ENCODE data around the gene NUP58. TPM values are rescaled to one million over a fixed set of nuclear protein-coding genes. Genes with fewer than 3 reads are reported as not detected.

NUP58 gene
- total RNA-seq, 1 experiment from 2014 or later = 101 TPM

DNA sequence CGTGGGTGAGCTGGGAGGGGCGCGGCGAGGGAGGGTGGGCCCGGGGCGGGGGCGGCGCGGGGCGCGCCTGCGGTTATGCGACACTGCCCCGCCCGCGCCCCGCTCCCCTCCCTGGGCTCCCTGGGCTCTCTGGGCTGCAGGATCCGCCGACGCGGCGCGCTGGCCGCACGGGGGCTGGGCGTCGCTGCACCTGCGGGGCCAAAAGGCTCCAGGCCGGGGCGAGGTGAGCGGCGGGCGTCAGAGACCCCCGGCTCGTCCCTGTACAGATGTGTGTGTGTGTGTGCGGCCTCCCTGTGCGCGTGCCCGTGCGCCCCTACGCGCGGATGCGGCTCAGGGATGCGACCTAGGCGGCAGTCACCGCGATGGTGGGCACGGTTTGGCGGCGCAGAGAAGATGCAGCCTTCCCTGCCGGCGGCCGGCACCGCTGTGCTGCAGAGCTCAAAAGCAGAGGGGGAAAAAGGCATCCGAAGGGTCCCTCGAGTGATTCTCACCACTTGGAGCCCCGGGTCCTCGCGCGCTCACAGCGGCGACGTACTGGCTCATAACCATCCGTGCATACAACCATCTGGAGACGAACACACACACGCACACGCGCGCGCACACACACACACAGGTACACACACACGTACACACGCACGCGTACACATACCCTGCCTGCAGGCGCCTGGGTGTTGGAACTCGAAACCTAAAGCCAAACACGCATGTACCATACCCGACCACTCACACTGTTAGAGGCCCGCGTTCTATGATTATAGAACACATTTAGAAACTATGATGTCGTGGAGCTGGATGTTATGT, 71.1 kb downstream of the NUP58 start:
- Histone ChIP-seq H3K36me3 (ENCODE audit: control insufficient read depth in 1 of 2, insufficient read depth in 2 of 2, low read length in 2 of 2) (no peaks in the 10 kb centered on the region), H3K27me3 (ENCODE audit: insufficient read depth, low read length) (0 out of 2 replicates have a peak, but pooled peaks cover 4% of the 10 kb centered on the region), H3K9me3 (ENCODE audit: control insufficient read depth in 1 of 2, insufficient read depth in 1 of 2, low read depth in 1 of 2, low read length in 2 of 2) (no peaks in the 10 kb centered on the region), H3K4me3 (replicated peaks in 1 of 2; ENCODE audit: low read depth in 1 of 2, low read length in 2 of 2) (no peak overlapping the region), H4K20me1 (ENCODE audit: insufficient read depth) (no peaks in the 10 kb centered on the region), H3K4me1 (ENCODE audit: control insufficient read depth in 1 of 2, insufficient read depth in 2 of 2, low read length in 2 of 2) (no peaks in the 10 kb centered on the region), H3K79me2 (ENCODE audit: insufficient read depth, low read length) (no peaks in the 10 kb centered on the region), H3K4me2 (ENCODE audit: low read length) (no peak overlapping the region), H3K9ac (ENCODE audit: low read length) (no peak overlapping the region), H3K27ac (ENCODE audit: low read depth, low read length) (no peak overlapping the region), H2AFZ (ENCODE audit: low read depth, low read length, poor library complexity, severe bottlenecking) (no peak overlapping the region), H3K9me2 (ENCODE audit: insufficient read depth) (no peaks in the 10 kb centered on the region)
- ChIA-PET POLR2A (no interaction called here), RAD21 (ENCODE audit: low non-redundant PET in 1 of 2, low total read pairs in 2 of 2, uncharacterized antibody in 2 of 2, unreplicated experiment in 2 of 2) (no interaction called here), CTCF (no interaction called here)
- no peak for TF ChIP-seq POLR2A (IDR thresholded peaks at IDR 0.05; ENCODE audit: borderline replicate concordance, extremely low read depth, insufficient read depth, insufficient read length)
- no peak for TF ChIP-seq JUND (IDR thresholded peaks at IDR 0.05)
- no peak for TF ChIP-seq TCF7L2 (IDR thresholded peaks at IDR 0.05; ENCODE audit: borderline replicate concordance, extremely low read depth, insufficient read depth, insufficient read length)
- TF ChIP-seq FOSL1 (IDR thresholded peaks at IDR 0.05; ENCODE audit: low read depth) = no peak
- no peak for TF ChIP-seq SP1 (IDR thresholded peaks at IDR 0.05; ENCODE audit: low read depth)
- no peak for TF ChIP-seq ZFX (IDR thresholded peaks at IDR 0.05)
- no peak for TF ChIP-seq YY1 (IDR thresholded peaks at IDR 0.05; ENCODE audit: extremely low read depth, insufficient replicate concordance, low read depth, low read length)
- TF ChIP-seq, protein P1, sequence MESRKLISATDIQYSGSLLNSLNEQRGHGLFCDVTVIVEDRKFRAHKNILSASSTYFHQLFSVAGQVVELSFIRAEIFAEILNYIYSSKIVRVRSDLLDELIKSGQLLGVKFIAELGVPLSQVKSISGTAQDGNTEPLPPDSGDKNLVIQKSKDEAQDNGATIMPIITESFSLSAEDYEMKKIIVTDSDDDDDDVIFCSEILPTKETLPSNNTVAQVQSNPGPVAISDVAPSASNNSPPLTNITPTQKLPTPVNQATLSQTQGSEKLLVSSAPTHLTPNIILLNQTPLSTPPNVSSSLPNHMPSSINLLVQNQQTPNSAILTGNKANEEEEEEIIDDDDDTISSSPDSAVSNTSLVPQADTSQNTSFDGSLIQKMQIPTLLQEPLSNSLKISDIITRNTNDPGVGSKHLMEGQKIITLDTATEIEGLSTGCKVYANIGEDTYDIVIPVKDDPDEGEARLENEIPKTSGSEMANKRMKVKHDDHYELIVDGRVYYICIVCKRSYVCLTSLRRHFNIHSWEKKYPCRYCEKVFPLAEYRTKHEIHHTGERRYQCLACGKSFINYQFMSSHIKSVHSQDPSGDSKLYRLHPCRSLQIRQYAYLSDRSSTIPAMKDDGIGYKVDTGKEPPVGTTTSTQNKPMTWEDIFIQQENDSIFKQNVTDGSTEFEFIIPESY (IDR thresholded peaks at IDR 0.05; ENCODE audit: extremely low read depth, insufficient replicate concordance, low read length) = no peak
- TF ChIP-seq, protein P2, sequence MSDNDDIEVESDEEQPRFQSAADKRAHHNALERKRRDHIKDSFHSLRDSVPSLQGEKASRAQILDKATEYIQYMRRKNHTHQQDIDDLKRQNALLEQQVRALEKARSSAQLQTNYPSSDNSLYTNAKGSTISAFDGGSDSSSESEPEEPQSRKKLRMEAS (IDR thresholded peaks at IDR 0.05) = no peak
- TF ChIP-seq SIN3A (IDR thresholded peaks at IDR 0.05; ENCODE audit: low read depth) = no peak
- no peak for TF ChIP-seq EZH2phosphoT487 (IDR thresholded peaks at IDR 0.05; ENCODE audit: borderline replicate concordance)
- TF ChIP-seq EZH2 (IDR thresholded peaks at IDR 0.05) = no peak
- TF ChIP-seq POLR2AphosphoS5 (IDR thresholded peaks at IDR 0.05; ENCODE audit: low read depth, low read length) = no peak
- TF ChIP-seq CEBPB (IDR thresholded peaks at IDR 0.05; ENCODE audit: low read depth) = no peak
- TF ChIP-seq RAD21 (IDR thresholded peaks at IDR 0.05; ENCODE audit: low read depth) = no peak
- no peak for TF ChIP-seq ZNF274 (IDR thresholded peaks at IDR 0.05; ENCODE audit: low read depth, low read length)
- no peak for TF ChIP-seq CBX3 (IDR thresholded peaks at IDR 0.05; ENCODE audit: low read depth)
- TF ChIP-seq, protein P3, sequence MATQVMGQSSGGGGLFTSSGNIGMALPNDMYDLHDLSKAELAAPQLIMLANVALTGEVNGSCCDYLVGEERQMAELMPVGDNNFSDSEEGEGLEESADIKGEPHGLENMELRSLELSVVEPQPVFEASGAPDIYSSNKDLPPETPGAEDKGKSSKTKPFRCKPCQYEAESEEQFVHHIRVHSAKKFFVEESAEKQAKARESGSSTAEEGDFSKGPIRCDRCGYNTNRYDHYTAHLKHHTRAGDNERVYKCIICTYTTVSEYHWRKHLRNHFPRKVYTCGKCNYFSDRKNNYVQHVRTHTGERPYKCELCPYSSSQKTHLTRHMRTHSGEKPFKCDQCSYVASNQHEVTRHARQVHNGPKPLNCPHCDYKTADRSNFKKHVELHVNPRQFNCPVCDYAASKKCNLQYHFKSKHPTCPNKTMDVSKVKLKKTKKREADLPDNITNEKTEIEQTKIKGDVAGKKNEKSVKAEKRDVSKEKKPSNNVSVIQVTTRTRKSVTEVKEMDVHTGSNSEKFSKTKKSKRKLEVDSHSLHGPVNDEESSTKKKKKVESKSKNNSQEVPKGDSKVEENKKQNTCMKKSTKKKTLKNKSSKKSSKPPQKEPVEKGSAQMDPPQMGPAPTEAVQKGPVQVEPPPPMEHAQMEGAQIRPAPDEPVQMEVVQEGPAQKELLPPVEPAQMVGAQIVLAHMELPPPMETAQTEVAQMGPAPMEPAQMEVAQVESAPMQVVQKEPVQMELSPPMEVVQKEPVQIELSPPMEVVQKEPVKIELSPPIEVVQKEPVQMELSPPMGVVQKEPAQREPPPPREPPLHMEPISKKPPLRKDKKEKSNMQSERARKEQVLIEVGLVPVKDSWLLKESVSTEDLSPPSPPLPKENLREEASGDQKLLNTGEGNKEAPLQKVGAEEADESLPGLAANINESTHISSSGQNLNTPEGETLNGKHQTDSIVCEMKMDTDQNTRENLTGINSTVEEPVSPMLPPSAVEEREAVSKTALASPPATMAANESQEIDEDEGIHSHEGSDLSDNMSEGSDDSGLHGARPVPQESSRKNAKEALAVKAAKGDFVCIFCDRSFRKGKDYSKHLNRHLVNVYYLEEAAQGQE (IDR thresholded peaks at IDR 0.05; ENCODE audit: low read depth) = no peak
- TF ChIP-seq EGR1 (IDR thresholded peaks at IDR 0.05; ENCODE audit: low read depth) = no peak
- TF ChIP-seq SRF (IDR thresholded peaks at IDR 0.05; ENCODE audit: low read depth) = no peak
- intact Hi-C loops (cut with micrococcal nuclease) = no loop called here
- DNase-seq (ENCODE audit: low read depth, low spot score) = no peak
- ATAC-seq = no peak
- no TSS peak for BruUV-seq (replicated peaks)

Data from HCT116 (cell line).